HepG2 (cell line): ENCODE data around the gene TMEM190. TPM values are rescaled to one million over a fixed set of nuclear protein-coding genes. Genes with fewer than 3 reads are reported as not detected.
"Not testable (repeated sequence)": the region's sequence is repeated elsewhere in the genome, so short reads cannot be mapped to it uniquely, and the experiment has no call there.

Experiments used
- ATAC-seq: fragments of 200-7000 bp; cut with Tn5 transposase; 3 replicates; pipeline ENCODE4 v1.9.1; 2020; ENCODE audit warnings: mild to moderate bottlenecking, moderate library complexity
- BruUV-seq: library from RNA; stranded (reverse); fragments of 400-500 nt; replicated peaks from 2 replicates; lab custom pipeline; 2021; lab: Mats Ljungman, UMichigan
- CTCF ChIA-PET: fragments of 300-600 bp; formaldehyde crosslinking; extraction: SDS; loops from one replicate; lab custom pipeline; 2021; ENCODE audit warnings: low total read pairs, inconsistent platforms, low intra/inter-chr PET ratio; lab: Yijun Ruan, JAX
- POLR2A ChIA-PET: fragments of 350-600 bp; sonication (Branson Sonifier 250); formaldehyde crosslinking; loops from one replicate; lab custom pipeline; 2020; ENCODE audit warnings: antibody characterized with exemption, inconsistent platforms; lab: Yijun Ruan, JAX
- DNase-seq: peaks from one replicate; pipeline ENCODE4 v3.0.0-alpha.2; 2015; ENCODE audit warnings: low spot score
- FAIRE-seq: peaks from 3 replicates; lab custom pipeline; 2011; peaks lifted over from hg19 to GRCh38; lab: Jason Lieb, UNC
- H2AFZ ChIP-seq: one replicate; pipeline ENCODE4 v1.6.1; 2011; ENCODE audit warnings: low read length, inconsistent platforms
- H3K27ac ChIP-seq: fragments of 300-600 bp; 3 replicates; pipeline ENCODE4 v1.8.0; 2011; ENCODE audit warnings: mixed run types, mild to moderate bottlenecking, mixed read lengths, low read length, inconsistent platforms; ENCODE audit not compliant: insufficient read depth; ENCODE audit errors: extremely low read length
- H3K27me3 ChIP-seq, 2 experiments: fragments of 200-600 bp in 1 of 2; 2 replicates in 1 of 2; 3 replicates in 1 of 2; pipeline versions ENCODE4 v1.6.0 to v1.8.0; 2011; ENCODE audit warnings: low read length in 2 of 2, mild to moderate bottlenecking in 2 of 2, moderate library complexity in 2 of 2, inconsistent platforms in 1 of 2; ENCODE audit not compliant: insufficient read depth in 2 of 2, control insufficient read depth in 1 of 2
- H3K36me3 ChIP-seq, 2 experiments: fragments of 200-600 bp in 1 of 2; replicated peaks in 1 of 2; 2 replicates in 1 of 2; 3 replicates in 1 of 2; pipeline versions ENCODE4 v1.5.1 to v1.8.0; 2011; ENCODE audit warnings: low read length in 2 of 2, inconsistent platforms in 1 of 2; ENCODE audit not compliant: insufficient read depth in 2 of 2, control insufficient read depth in 1 of 2
- H3K4me1 ChIP-seq: 2 replicates; pipeline ENCODE4 v1.5.1; 2012; ENCODE audit warnings: low read length, inconsistent platforms; ENCODE audit not compliant: insufficient read depth
- H3K4me2 ChIP-seq: 2 replicates; pipeline ENCODE4 v1.6.0; 2011; ENCODE audit warnings: low read depth, low read length, inconsistent platforms
- H3K4me3 ChIP-seq, 3 experiments: fragments of 200-600 bp in 1 of 3; sonication (generic), shearing (Covaris generic) in 1 of 3; replicated peaks in 1 of 3; 2 replicates each; pipeline ENCODE4 v1.5.1; 2011 to 2016; ENCODE audit warnings: low read length in 3 of 3, inconsistent platforms in 2 of 3, low read depth in 2 of 3, mild to moderate bottlenecking in 2 of 3, control low read depth in 1 of 3, mixed read lengths in 1 of 3; ENCODE audit not compliant: insufficient read depth in 1 of 3
- H3K79me2 ChIP-seq: one replicate; pipeline ENCODE4 v1.6.1; 2011; ENCODE audit warnings: low read length, inconsistent platforms; ENCODE audit not compliant: insufficient read depth
- H3K9ac ChIP-seq: 2 replicates; pipeline ENCODE4 v1.6.0; 2011; ENCODE audit warnings: mild to moderate bottlenecking, low read depth, low read length, inconsistent platforms; ENCODE audit not compliant: insufficient read depth
- H3K9me3 ChIP-seq: 2 replicates; pipeline ENCODE4 v1.5.1; 2012; ENCODE audit warnings: mild to moderate bottlenecking, low read length
- H4K20me1 ChIP-seq: 2 replicates; pipeline ENCODE4 v1.6.0; 2011; ENCODE audit warnings: inconsistent platforms, mild to moderate bottlenecking, low read length, moderate library complexity; ENCODE audit not compliant: insufficient read depth
- ZNF121 ChIP-seq: sonication (generic); formaldehyde crosslinking; IDR thresholded peaks from 2 replicates; pipeline ENCODE4 v1.5.0; 2020; ENCODE audit warnings: mild to moderate bottlenecking, missing genetic modification reagents
- ZNF468 ChIP-seq: sonication (generic); formaldehyde crosslinking; IDR thresholded peaks from 2 replicates; pipeline ENCODE4 v1.8.0; 2022; ENCODE audit warnings: mild to moderate bottlenecking, moderate library complexity, missing genetic modification reagents
- WGBS: methylation state at CpG from one replicate; pipeline ENCODE4 v1.1.6; 2017; ENCODE audit warnings: low lambda C conversion rate; 5-methylcytosine and 5-hydroxymethylcytosine counted together
- in situ Hi-C: cut with HindIII; loops from 2 replicates; pipeline ENCODE4 v1.10.0; 2017; ENCODE audit warnings: low pct_unique_long_range_greater_than_20kb; ENCODE audit not compliant: extremely low pct_ligation_motif_present
- intact Hi-C: fragments of 100-400 bp; cut with micrococcal nuclease; formaldehyde crosslinking; loops from one replicate; pipeline ENCODE4 v1.10.0; 2022; ENCODE audit not compliant: unreplicated experiment
- polyA plus RNA-seq, 8 experiments: library from polyadenylated mRNA; depleted of rRNA in 3 of 8; stranded (reverse) in 7 of 8; unstranded in 1 of 8; fragments of >200 nt; fragmentation: Illumina TruSeq in 4 of 8; extraction: Trizol in 4 of 8; gene quantifications; 2 replicates each; pipeline versions ENCODE4 v1.2.1 to v1.2.3, GENCODE V29; 2011 to 2016; ENCODE audit warnings: low read depth in 4 of 8, missing spikeins in 1 of 8, mixed read lengths in 1 of 8; ENCODE audit not compliant: insufficient read depth in 1 of 8
- total RNA-seq, 5 experiments: library from RNA; depleted of rRNA; stranded (reverse); fragments of >200 nt; fragmentation: Illumina TruSeq; extraction: Trizol; gene quantifications; 2 replicates each; pipeline ENCODE4 v1.2.3, GENCODE V29; 2016; ENCODE audit warnings: low read depth in 1 of 5

Gene TMEM190
- total and polyA plus RNA-seq, 2 of the 13 experiments (the other 11 are each of a cell fraction or from before 2014, with no cell fraction given) = 0.35 to 0.83 TPM

DNA sequence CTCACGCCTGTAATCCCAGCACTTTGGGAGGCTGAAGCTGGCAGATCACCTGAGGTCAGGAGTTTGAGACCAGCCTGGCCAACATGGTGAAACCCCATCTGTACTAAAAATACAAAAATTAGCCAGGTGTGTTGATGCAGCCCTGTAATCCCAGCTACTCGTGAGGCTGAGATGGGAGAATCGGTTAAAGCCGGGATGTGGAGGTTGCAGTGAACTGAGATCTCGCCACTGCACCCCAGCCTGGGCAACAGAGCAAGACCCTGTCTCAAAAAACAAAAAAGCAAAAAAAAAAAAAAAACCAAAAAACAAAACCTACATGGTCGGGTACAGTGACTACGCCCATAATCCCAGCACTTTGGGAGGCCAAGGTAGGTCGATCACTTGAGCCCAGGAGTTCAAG is 32.6 kb downstream of the TMEM190 start:
- 71% methylated on average over 8 of the region's 8 CpGs for WGBS
- H3K4me2 ChIP-seq, H2AFZ ChIP-seq, DNase-seq, BruUV-seq, H3K27ac ChIP-seq, H3K27me3 ChIP-seq, FAIRE-seq, H4K20me1 ChIP-seq, intact Hi-C loops, CTCF ChIA-PET, ATAC-seq, H3K9ac ChIP-seq, H3K4me3 ChIP-seq, H3K36me3 ChIP-seq, H3K9me3 ChIP-seq: not testable (repeated sequence)
- TF ChIP-seq ZNF121 (CRISPR knock-in tag) = peak; percentile 47; the same call in 1 of the 2 replicates
- H3K79me2 ChIP-seq = peaks cover 16% of the 10 kb centered on the region
- H3K4me1 ChIP-seq = peaks cover 26% of the 10 kb centered on the region
- POLR2A ChIA-PET = interaction anchor here (1.0 kb wide), 1 partner anchor 129 kb away, joined by 3 read pairs; the partner anchor contains the start of gene HSPBP1
- in situ Hi-C loops = loop anchor here (5.0 kb wide), 1 partner anchor 262 kb away; the partner anchor contains the start of gene TNNT1

DNA sequence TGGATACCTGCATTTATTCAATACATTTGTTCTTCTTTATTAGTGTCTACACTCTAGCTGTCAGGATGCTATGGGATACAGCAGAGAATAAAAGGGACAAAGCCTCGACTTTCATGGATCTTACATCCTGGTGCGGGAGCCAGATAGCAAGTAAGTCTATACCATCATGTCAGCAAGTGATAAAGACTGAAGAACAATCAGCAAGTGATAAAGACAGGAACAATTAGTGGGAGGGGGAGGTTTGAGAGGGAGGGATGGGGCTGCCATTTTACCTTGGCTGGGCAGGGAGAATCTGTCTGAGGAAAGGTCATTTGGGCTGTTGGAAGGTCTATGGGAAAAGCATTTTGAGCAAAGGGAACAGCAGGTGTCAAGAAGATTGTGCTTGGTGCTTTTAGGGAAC is 33.5 kb downstream of the TMEM190 start:
- POLR2A ChIA-PET = interaction anchor here (1.0 kb wide), 1 partner anchor 130 kb away, joined by 3 read pairs; the partner anchor contains the start of gene HSPBP1
- CTCF ChIA-PET = no interaction called here
- H3K27me3 ChIP-seq = peaks cover 0 to 5% of the 10 kb centered on the region in 2 experiments; a peak in 1 of 5 replicates
- 74% methylated on average over 2 of the region's 2 CpGs for WGBS
- H3K9ac ChIP-seq = no peak overlapping the region
- intact Hi-C loops = no loop called here
- no peak overlapping the region for H3K27ac ChIP-seq
- no peak overlapping the region for H2AFZ ChIP-seq
- TF ChIP-seq ZNF468 (CRISPR knock-in tag) = no peak
- TF ChIP-seq, all 625 proteins: peak for 0
- Histone ChIP-seq H3K4me1 (peaks cover 26% of the 10 kb centered on the region), H3K36me3 (peaks cover 4% of the 10 kb centered on the region in 2 experiments; a peak in 2 of 5 replicates), H3K9me3 (no peaks in the 10 kb centered on the region), H4K20me1 (no peaks in the 10 kb centered on the region), H3K79me2 (peaks cover 16% of the 10 kb centered on the region), H3K4me2 (no peak overlapping the region), H3K4me3 (no peak overlapping the region)
- no TSS peak for BruUV-seq
- DNase-seq = no peak
- FAIRE-seq = no peak
- in situ Hi-C loops = no loop called here
- no peak for ATAC-seq
